ENCODE results near the gene CTNNB1.

GRCh38 chr3:41202075-41202833 lies 2.9 kb downstream of the CTNNB1 start:
- TF ChIP-seq CTCF (IDR thresholded peaks at IDR 0.05; ENCODE audit: insufficient read depth, low read length) (no peak), REST (IDR thresholded peaks at IDR 0.05; ENCODE audit: insufficient replicate concordance, low read depth) (no peak)
